Astrocyte of the cerebellum (primary cell): Measurements from ENCODE around the gene FAM151A.

Experiments
- DNase-seq: peaks from one replicate; pipeline ENCODE4 v3.0.0-alpha.2; 2011; ENCODE audit warnings: low read depth
- H3K4me3 ChIP-seq: 2 replicates; pipeline ENCODE4 v1.5.1; 2011; ENCODE audit warnings: mild to moderate bottlenecking, low read depth, low read length, moderate library complexity
- CTCF ChIP-seq: IDR thresholded peaks from 2 replicates; pipeline ENCODE4 v1.5.1; 2012; ENCODE audit warnings: low read length, low read depth, moderate library complexity, mild to moderate bottlenecking; ENCODE audit errors: missing control alignments
- in situ Hi-C: cut with HindIII; loops from 2 replicates; pipeline ENCODE4 v1.10.0; 2017; ENCODE audit warnings: low sequenced_read_pairs

FAM151A gene

GRCh38 chr1:54650417-54650816 is 27.1 kb upstream of the FAM151A start:
- TF ChIP-seq CTCF, result no peak
- H3K4me3 ChIP-seq, result no peak overlapping the region
- in situ Hi-C loops, result no loop called here
- no peak for DNase-seq

GRCh38 chr1:54649921-54650320 is 26.6 kb upstream of the FAM151A start:
- DNase-seq, result no peak
- H3K4me3 ChIP-seq, result no peak overlapping the region
- TF ChIP-seq CTCF, result no peak
- in situ Hi-C loops, result no loop called here

DNA sequence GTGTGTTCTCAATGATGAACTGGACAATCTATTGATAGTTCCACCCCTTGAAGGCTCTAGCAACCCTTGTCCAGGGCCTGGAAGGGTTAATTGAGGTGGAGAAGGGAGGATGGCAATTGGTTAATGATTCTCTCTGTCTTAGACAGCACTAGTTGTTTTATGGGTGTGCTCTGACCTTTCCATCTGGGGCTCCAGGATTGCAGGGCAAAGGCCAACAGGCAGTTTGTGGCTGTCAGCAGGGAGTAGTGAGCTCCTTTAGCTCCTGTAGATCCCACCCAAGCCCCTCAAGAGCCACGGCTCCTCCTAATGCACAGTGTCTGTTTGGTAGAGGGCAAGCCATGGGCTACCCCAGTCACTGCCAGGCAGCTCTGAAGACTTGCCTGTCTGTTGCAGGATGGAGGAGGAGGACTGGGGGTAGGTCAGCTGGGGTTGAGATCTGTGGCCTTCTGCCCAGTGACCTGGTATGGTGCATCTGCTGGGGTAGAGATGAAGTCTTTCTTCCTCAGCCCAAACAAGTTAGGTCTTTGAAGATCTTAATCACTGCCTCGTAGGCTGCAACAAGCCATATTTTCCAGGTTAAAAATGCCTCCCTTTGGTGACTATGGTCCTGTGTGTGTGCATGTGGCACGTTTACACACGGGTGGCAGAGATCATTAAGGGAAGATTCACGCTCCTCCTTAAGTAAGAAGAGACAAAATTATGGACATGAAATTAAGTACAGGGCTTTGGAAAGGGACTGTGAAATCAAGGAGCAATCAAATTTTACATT is 26.0 kb upstream of the FAM151A start:
- in situ Hi-C loops, result no loop called here
- no peak for TF ChIP-seq CTCF
- no peak for DNase-seq
- no peak overlapping the region for H3K4me3 ChIP-seq

DNA sequence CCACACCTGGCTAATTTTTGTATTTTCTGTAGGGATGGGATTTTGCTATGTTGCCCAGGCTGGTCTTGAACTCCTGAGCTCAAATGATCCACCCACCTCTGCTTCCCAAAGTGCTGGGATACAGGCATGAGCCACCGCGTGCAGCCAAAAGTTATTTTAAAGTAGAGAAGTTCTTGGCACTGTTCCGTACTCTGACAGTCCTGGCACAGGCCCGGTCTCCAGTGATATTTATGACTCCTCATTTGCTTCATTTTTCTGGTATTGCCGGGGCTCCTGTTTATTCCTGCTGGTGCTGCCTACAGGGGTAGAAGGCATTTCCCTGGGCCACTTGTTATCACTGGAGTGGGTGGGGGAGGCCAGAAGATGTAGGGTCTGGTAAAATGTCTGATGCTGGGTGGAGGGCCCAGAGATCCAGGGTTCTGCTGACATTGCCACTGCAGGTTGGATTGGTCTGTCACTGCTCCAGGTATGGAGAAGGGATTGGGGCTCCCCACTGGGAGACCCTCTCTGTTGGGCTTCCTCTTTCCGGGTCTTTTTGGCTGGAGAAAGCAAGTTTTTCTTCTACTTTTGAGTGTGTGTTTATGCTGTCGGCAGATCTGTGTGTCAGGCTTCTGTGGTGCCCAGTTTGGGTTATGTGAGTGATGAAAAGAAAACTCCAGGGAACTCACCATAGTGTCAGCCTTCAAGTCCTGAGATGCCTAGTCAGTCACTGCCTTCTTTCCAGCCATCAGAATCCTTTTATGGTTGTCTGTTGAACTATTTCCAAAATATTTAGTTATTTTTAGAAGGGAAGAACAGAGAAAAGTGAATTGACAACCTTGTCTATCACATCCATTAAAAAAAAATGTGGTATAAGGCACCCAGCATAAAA is 22.7 kb upstream of the FAM151A start:
- no peak for DNase-seq
- H3K4me3 ChIP-seq, result no peak overlapping the region
- in situ Hi-C loops, result no loop called here
- no peak for TF ChIP-seq CTCF

DNA sequence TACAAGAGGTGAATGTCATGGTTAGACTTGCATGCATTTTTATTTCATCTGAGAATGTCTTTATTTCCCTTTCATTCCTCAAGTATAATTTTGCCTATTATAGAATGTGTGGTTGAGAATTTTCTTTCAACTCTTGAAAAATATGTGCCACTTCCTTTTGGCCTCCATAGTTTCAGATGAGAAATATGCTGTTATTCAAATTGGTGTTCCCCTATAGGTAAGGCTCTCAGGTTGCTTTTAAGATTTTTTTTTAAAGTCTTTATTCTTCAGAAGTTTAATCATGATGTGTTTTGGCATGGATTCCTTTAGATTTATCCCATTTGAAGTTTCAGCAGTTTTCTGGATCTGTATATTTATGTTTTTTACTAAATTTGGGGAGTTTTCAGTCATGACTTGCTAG is 20.4 kb upstream of the FAM151A start:
- DNase-seq, result no peak
- H3K4me3 ChIP-seq, result no peak overlapping the region
- no peak for TF ChIP-seq CTCF
- in situ Hi-C loops, result no loop called here

GRCh38 chr1:54640863-54641836 is 17.8 kb upstream of the FAM151A start, which contains the start of gene MROH7:
Gene MROH7, plus strand, starts transcription at chr1:54641786. Its CDS starts 11,141 bp downstream, at chr1:54652927.
- DNase-seq, result no peak
- H3K4me3 ChIP-seq, result no peak within 1 kb of the TSS
- no peak for TF ChIP-seq CTCF
- in situ Hi-C loops, result no loop called here
